ENCODE measurements around the gene CFAP221. TPM values are rescaled to one million over a fixed set of nuclear protein-coding genes. Genes with fewer than 3 reads are reported as not detected.

Gene CFAP221
- total RNA-seq, 3 donors from 2014 or later (not counting 1 experiment from before 2014, with no cell fraction given) = not detected

DNA sequence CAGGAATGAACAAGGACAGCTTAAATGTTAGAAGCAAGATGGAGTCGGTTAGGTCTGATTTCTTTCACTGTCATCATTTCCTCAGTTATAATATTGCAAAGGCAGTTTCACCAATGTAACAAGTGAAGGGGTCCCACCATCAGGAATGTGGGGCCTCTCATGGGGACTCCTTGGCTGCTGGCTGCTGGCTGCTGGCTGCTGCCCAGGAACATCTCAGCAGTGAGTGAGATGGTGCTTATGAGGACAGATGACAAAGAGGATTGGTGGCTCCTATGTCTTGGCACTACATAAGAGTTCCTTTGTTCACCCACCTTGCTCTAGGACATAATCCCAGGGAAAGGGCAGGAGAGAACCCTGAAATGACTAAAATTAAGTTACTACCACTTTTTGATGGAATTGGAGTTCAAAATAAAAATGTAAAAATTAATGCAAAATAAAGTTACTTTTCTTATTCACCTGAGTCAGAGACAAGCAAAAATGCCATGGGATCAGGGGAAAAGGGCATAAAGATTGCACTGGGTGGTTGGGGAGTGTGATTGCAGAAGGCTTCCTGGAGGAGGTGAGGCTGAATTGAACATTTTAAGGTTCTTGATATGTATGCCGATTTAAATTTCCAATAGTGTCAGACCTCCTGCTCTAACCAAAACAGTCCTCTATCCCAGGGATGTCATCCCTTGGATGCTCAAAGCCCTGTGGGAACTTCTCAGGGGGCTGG is 158.1 kb downstream of the CFAP221 start:
- H3K4me1 Mint-ChIP-seq = peaks cover 0 to 6% of the 10 kb centered on the region in 2 donors
- Histone ChIP-seq H3K36me3 (ENCODE audit: control insufficient read depth, insufficient read depth, low read length) (no peaks in the 10 kb centered on the region), H3K4me3 (ENCODE audit: low read length) (no peak overlapping the region), H3K27me3 (ENCODE audit: control insufficient read depth, insufficient read depth, low read length) (no peaks in the 10 kb centered on the region), H3K9me3 (ENCODE audit: control insufficient read depth, insufficient read depth, low read length) (peaks cover 6% of the 10 kb centered on the region), H3K27ac (ENCODE audit: low read length) (no peak overlapping the region), H3K4me1 (ENCODE audit: control insufficient read depth, insufficient read depth, low read length) (peaks cover 9% of the 10 kb centered on the region)
- 97% methylated on average over 2 of the region's 2 CpGs for WGBS (ENCODE audit: insufficient coverage)
- H3K27ac Mint-ChIP-seq = no peak overlapping the region
- no peak overlapping the region for H3K4me3 Mint-ChIP-seq
- DNase-seq (no peak), ATAC-seq (no peak)
- TF ChIP-seq, protein P1, sequence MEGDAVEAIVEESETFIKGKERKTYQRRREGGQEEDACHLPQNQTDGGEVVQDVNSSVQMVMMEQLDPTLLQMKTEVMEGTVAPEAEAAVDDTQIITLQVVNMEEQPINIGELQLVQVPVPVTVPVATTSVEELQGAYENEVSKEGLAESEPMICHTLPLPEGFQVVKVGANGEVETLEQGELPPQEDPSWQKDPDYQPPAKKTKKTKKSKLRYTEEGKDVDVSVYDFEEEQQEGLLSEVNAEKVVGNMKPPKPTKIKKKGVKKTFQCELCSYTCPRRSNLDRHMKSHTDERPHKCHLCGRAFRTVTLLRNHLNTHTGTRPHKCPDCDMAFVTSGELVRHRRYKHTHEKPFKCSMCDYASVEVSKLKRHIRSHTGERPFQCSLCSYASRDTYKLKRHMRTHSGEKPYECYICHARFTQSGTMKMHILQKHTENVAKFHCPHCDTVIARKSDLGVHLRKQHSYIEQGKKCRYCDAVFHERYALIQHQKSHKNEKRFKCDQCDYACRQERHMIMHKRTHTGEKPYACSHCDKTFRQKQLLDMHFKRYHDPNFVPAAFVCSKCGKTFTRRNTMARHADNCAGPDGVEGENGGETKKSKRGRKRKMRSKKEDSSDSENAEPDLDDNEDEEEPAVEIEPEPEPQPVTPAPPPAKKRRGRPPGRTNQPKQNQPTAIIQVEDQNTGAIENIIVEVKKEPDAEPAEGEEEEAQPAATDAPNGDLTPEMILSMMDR (IDR thresholded peaks at IDR 0.05) = no peak
- peaks cover 9 to 12% of the 10 kb centered on the region in 2 donors for H3K27me3 Mint-ChIP-seq (ENCODE audit: low read depth in 2 of 2)
- intact Hi-C loops (cut with micrococcal nuclease) = loop anchor here (1.0 to 10.0 kb wide), 3 partner anchors 473 to 982 kb away; no protein-coding TSS in a partner anchor
- no peaks in the 10 kb centered on the region for H3K9me3 Mint-ChIP-seq
- H3K36me3 Mint-ChIP-seq = no peaks in the 10 kb centered on the region

DNA sequence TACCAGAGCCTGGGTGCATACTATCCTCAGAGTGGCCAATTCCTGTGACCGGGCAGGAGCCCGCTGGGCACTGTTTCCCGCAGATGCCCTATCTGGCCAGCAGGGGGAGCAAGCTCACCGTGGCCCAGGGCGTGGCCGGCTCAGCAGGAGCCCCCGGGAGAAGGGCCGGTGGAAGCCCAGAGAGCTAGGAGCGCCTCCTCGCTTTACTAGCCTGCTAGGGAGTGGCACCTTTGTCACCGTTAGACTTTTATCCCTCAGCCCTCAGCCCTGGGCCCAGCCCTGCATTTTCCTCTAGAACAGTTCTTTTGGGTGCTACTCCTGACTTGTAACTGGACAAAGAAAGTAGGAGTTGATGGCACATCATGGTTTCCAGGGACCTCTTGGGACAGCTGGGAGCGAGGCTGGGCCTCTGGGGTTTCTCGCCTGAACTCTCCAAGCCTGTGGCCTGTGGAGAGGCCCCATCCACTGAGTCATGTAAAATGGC is 158.7 kb downstream of the CFAP221 start:
- Histone ChIP-seq H3K9me3 (ENCODE audit: control insufficient read depth, insufficient read depth, low read length) (peaks cover 6% of the 10 kb centered on the region), H3K27ac (ENCODE audit: low read length) (no peak overlapping the region), H3K4me1 (ENCODE audit: control insufficient read depth, insufficient read depth, low read length) (peaks cover 9% of the 10 kb centered on the region), H3K27me3 (ENCODE audit: control insufficient read depth, insufficient read depth, low read length) (no peaks in the 10 kb centered on the region), H3K36me3 (ENCODE audit: control insufficient read depth, insufficient read depth, low read length) (no peaks in the 10 kb centered on the region), H3K4me3 (ENCODE audit: low read length) (no peak overlapping the region)
- H3K4me1 Mint-ChIP-seq = peaks cover 0 to 6% of the 10 kb centered on the region in 2 donors
- no peaks in the 10 kb centered on the region for H3K36me3 Mint-ChIP-seq
- H3K27ac Mint-ChIP-seq = no peak overlapping the region
- ATAC-seq (peak; percentile 90 to 98 (median 95)), DNase-seq (peak; percentile 58 to 83)
- no peaks in the 10 kb centered on the region for H3K9me3 Mint-ChIP-seq
- H3K4me3 Mint-ChIP-seq = no peak overlapping the region
- WGBS (ENCODE audit: insufficient coverage) = 17% methylated on average over 13 of the region's 13 CpGs
- TF ChIP-seq, protein P1 (IDR thresholded peaks at IDR 0.05) = peak; percentile 95
- intact Hi-C loops (cut with micrococcal nuclease) = loop anchor here (1.0 to 10.0 kb wide), 4 partner anchors 123 to 982 kb away; no protein-coding TSS in a partner anchor
- H3K27me3 Mint-ChIP-seq (ENCODE audit: low read depth in 2 of 2) = peaks cover 6 to 12% of the 10 kb centered on the region in 2 donors

DNA sequence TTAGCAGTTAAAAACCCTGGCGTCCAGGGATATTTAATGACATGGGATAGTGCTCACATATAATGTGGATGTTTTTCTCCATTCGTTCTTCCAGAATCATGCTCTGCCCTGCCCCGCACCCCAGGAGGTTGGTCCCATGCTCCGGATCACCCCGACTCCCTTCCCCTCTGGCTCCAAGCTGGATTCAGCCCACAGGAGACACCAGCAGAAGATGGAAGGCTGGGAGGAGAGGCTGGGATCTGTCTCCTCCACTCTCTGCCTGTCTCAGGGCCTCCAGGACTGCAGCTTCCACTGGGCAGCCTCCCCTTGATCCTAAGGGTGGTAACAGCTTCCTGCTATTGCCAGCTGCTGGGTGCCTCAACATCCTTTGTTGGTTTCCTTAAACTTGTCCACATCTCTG is 159.3 kb downstream of the CFAP221 start:
- H3K4me1 ChIP-seq (ENCODE audit: control insufficient read depth, insufficient read depth, low read length) = peaks cover 9% of the 10 kb centered on the region
- no peaks in the 10 kb centered on the region for H3K9me3 Mint-ChIP-seq
- 80% methylated on average over 5 of the region's 5 CpGs for WGBS (ENCODE audit: insufficient coverage)
- ATAC-seq = no peak
- H3K4me1 Mint-ChIP-seq = peaks cover 0 to 6% of the 10 kb centered on the region in 2 donors
- H3K27ac Mint-ChIP-seq = no peak overlapping the region
- no peaks in the 10 kb centered on the region for H3K36me3 ChIP-seq (ENCODE audit: control insufficient read depth, insufficient read depth, low read length)
- no peak overlapping the region for H3K4me3 Mint-ChIP-seq
- H3K36me3 Mint-ChIP-seq = no peaks in the 10 kb centered on the region
- H3K27me3 ChIP-seq (ENCODE audit: control insufficient read depth, insufficient read depth, low read length) = no peaks in the 10 kb centered on the region
- DNase-seq = no peak
- no peak overlapping the region for H3K4me3 ChIP-seq (ENCODE audit: low read length)
- peaks cover 6% of the 10 kb centered on the region for H3K9me3 ChIP-seq (ENCODE audit: control insufficient read depth, insufficient read depth, low read length)
- TF ChIP-seq, protein P1 (IDR thresholded peaks at IDR 0.05) = no peak
- intact Hi-C loops (cut with micrococcal nuclease) = loop anchor here (1.0 to 10.0 kb wide), 2 partner anchors 123 to 981 kb away; no protein-coding TSS in a partner anchor
- peaks cover 6 to 12% of the 10 kb centered on the region in 2 donors for H3K27me3 Mint-ChIP-seq (ENCODE audit: low read depth in 2 of 2)
- H3K27ac ChIP-seq (ENCODE audit: low read length) = no peak overlapping the region

All from natural killer cell (primary cell).